ENCODE data around the gene CYP2W1. TPM values are rescaled to one million over a fixed set of nuclear protein-coding genes. Genes with fewer than 3 reads are reported as not detected.

Gene CYP2W1
- total RNA-seq, 3 donors from 2014 or later: 0.47 to 2.3 (median 2.1) TPM

DNA sequence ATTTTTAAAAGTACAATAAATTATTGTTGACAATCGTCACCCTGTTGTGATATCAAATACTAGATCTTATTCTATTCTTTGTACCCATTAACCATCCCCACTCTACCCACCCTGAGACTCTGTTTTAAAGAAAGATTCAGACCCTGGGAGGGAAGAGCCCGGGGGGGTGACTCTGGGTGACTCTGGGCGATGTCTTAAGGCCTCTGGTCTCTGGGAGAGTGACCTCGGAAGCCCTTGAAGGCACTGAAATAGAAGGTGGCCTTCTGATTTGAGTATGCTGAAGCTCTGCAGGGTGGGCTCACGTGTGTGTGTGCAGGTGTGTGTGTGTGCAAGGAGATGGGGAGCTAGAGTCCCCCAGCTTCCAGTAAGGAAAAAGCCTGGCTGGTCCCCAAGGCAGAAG lies 38.2 kb upstream of the CYP2W1 start:
- H3K4me3 ChIP-seq: no peak overlapping the region
- DNase-seq (no peak), ATAC-seq (no peak)
- TF ChIP-seq, protein P1, sequence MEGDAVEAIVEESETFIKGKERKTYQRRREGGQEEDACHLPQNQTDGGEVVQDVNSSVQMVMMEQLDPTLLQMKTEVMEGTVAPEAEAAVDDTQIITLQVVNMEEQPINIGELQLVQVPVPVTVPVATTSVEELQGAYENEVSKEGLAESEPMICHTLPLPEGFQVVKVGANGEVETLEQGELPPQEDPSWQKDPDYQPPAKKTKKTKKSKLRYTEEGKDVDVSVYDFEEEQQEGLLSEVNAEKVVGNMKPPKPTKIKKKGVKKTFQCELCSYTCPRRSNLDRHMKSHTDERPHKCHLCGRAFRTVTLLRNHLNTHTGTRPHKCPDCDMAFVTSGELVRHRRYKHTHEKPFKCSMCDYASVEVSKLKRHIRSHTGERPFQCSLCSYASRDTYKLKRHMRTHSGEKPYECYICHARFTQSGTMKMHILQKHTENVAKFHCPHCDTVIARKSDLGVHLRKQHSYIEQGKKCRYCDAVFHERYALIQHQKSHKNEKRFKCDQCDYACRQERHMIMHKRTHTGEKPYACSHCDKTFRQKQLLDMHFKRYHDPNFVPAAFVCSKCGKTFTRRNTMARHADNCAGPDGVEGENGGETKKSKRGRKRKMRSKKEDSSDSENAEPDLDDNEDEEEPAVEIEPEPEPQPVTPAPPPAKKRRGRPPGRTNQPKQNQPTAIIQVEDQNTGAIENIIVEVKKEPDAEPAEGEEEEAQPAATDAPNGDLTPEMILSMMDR (IDR thresholded peaks at IDR 0.05): no peak
- H3K36me3 ChIP-seq (ENCODE audit: low read depth): no peaks in the 10 kb centered on the region
- H3K4me1 ChIP-seq (ENCODE audit: low read depth): peaks cover 8% of the 10 kb centered on the region
- no peaks in the 10 kb centered on the region for H3K9me3 ChIP-seq
- intact Hi-C loops (cut with DNase I, micrococcal nuclease): no loop called here

DNA sequence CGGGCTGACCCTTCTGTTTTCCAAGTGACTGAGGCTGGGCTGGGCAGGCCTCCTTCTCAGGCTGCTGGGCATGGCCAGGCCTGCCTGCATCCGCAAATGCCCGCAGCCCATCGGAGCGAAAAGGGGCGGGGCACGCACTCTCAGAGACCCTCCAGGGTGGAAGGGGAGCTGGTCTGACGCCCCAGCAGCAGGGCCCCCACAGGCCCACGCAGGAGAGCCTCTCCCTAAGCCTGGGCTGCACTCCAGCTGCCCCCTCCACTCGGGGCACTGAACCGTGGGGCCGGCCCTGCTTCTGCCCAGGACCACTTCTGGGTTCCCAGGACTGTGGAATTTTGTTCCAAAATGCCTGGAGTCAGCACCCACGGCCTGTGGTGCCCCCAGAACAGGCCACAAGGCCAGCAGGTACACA lies 37.8 kb upstream of the CYP2W1 start:
- TF ChIP-seq, protein P1 (IDR thresholded peaks at IDR 0.05): no peak
- Histone ChIP-seq H3K4me1 (ENCODE audit: low read depth) (peaks cover 8% of the 10 kb centered on the region), H3K36me3 (ENCODE audit: low read depth) (no peaks in the 10 kb centered on the region), H3K4me3 (no peak overlapping the region), H3K9me3 (no peaks in the 10 kb centered on the region)
- ATAC-seq (peak; percentile 25), DNase-seq (peak in 2 of 3 donors; percentile 60 to 61)
- intact Hi-C loops (cut with DNase I, micrococcal nuclease): no loop called here

DNA sequence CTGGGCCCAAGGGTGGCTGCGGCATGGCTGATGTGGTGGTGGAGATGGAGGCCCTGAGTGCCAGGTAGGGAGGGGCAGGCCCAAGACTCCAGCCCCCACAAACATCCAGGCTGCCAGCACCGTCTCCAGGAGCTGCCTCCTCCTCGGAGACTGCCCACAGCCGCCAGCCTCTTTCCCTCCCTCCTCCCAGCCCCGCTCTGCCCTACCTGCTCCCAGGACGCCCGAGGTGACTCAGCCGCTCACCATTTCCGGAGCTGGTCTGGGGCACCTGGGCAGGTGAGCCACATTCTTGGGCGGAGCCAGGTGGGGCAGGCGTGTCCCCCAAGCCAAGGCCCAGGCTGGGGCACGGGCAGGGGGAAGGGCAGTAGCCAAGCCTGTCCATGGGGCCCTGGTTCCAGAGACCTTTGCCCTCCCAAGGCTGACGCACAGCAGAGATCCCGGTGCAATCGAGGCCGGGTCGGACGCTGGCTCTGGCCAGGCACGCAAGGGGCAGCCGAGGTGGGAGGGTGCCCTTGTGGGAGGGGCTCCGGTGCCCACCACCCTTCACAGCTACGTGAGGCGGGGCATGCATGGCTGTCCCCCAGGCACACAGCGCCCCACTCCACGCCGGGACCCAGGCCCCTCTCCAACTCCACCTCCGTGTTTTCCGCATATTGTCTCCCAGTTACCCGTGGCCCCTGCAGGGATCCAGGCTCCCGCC lies 37.3 kb upstream of the CYP2W1 start:
- Histone ChIP-seq H3K36me3 (ENCODE audit: low read depth) (no peaks in the 10 kb centered on the region), H3K9me3 (no peaks in the 10 kb centered on the region), H3K4me3 (no peak overlapping the region), H3K4me1 (ENCODE audit: low read depth) (peaks cover 8% of the 10 kb centered on the region)
- ATAC-seq (peak; percentile 92), DNase-seq (peak; percentile 95 to 97 (median 97))
- TF ChIP-seq, protein P1 (IDR thresholded peaks at IDR 0.05): no peak
- intact Hi-C loops (cut with DNase I, micrococcal nuclease): no loop called here

DNA sequence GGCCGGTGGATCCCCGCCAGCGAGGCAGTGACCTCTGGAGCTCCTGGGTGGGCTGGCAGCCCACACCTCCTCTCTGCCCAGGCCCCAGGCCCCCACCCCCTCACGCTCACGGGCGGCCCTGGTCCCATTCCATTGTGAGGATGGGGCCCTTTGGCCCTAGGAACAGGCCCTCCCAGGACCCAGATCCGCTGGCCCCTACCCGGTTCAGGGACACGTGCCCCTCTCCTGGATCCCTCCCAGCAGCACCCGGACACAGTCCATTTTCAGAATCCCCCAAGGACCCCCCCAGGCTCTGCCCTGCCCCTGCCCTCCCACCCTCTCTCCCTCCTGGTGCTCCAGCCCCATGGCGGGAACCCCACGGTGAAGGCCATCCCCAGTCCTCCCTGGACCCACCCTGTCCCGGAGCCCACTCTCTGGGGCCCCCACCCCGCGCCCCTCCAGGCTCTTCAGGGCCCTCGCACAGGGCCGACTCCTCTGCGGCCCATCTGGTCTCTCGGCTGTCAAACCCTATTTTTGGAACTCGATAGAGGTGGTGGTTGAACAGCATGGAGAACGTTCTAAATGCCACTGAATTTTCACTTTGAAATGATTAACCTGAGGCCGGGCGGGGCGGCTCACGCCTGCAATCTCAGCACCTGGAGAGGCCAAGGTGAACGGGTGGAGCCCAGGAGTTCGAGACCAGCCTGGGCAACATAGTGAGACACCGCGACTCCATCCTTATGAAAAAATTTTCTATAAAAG lies 36.6 kb upstream of the CYP2W1 start:
- TF ChIP-seq, protein P1 (IDR thresholded peaks at IDR 0.05): no peak
- DNase-seq (peak; percentile 82 to 87 (median 84)), ATAC-seq (peak; percentile 62)
- Histone ChIP-seq H3K4me3 (no peak overlapping the region), H3K9me3 (no peaks in the 10 kb centered on the region), H3K4me1 (ENCODE audit: low read depth) (peaks cover 8% of the 10 kb centered on the region), H3K36me3 (ENCODE audit: low read depth) (no peaks in the 10 kb centered on the region)
- intact Hi-C loops (cut with DNase I, micrococcal nuclease): no loop called here

DNA sequence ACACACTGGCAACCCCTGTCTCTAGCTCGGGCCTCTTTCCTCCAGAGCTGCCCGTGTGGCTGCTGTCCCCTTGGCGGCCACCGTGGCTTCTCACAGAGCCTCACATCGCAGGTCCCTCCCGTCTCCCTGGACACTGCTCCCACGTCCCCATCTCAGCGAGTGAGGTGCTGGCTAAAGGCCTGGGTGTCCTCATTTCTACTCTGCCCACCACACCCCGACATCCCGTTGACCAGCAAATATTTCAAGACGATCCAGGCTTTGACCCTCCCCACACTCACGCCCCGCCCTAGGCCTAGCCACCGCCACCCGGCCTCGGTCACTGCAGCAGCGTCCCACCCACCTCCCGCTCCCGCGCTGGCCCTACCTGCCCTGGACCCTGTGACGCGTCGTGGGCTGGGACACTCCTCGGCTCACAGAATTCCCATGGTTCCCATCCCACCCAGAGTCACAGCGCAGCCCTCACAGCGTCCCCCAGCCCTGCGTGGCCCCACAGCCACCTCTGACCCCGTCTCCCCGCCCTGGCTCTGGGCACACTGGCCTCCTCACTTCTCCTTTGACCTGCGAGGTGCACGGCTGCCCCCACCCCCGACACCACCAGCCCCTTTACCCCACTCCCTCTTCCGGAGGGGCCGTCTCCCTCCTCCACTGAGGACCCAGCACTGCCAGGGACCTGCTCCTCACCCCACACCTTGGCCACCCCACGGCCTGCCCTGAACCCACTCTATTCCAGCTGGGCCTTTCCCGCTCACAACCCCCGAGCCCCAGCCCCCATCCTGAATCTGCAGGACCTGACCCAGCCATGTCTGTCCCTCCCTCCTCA lies 35.4 kb upstream of the CYP2W1 start:
- Histone ChIP-seq H3K4me1 (ENCODE audit: low read depth) (peaks cover 13% of the 10 kb centered on the region), H3K36me3 (ENCODE audit: low read depth) (no peaks in the 10 kb centered on the region), H3K9me3 (no peaks in the 10 kb centered on the region), H3K4me3 (no peak overlapping the region)
- TF ChIP-seq, protein P1 (IDR thresholded peaks at IDR 0.05): no peak
- no peak for ATAC-seq
- peak in 2 of 3 donors; percentile 44 to 51 for DNase-seq
- intact Hi-C loops (cut with DNase I, micrococcal nuclease): no loop called here
